Measurements from ENCODE around the gene POLG2. TPM values are rescaled to one million over a fixed set of nuclear protein-coding genes. Genes with fewer than 3 reads are reported as not detected.

Gene POLG2
- total and polyA plus RNA-seq, 2 of the 8 experiments (the other 6 are each of a cell fraction or from before 2014, with no cell fraction given), result 9.7 to 34.3 TPM

DNA sequence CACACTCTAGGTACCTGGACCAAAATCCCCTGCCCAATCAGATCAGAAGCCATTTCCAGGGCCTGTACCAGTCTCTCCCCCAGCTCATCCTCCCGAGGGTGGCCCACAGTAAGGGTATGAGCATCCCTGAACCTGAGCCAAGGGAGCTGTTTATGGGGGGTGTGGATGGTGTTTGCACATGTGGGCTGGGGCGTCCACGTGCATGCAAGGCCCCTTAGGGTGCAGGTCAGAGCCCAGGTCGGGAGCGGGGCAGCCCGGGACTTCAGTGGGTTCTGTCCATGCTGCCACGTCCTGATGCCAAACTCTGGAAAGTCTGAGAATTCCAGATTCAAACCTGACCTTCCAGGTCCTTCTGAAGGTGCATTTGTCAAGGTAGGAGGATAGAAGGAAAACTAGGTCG, 38.1 kb downstream of the POLG2 start:
- H3K4me1 ChIP-seq (replicated peaks in 1 of 4; ENCODE audit: control insufficient read depth in 3 of 4, insufficient read depth in 4 of 4, low read length in 3 of 4), result no peaks in the 10 kb centered on the region
- POLR2A ChIA-PET (ENCODE audit: partially characterized antibody), result interaction anchor here (1.0 to 1.2 kb wide), 2 partner anchors 11 to 47 kb away, joined by 3 read pairs; no protein-coding TSS in a partner anchor
- no peak overlapping the region for H2BK20ac ChIP-seq (ENCODE audit: low read length)
- no peak overlapping the region for H2AK5ac ChIP-seq (ENCODE audit: low read depth, low read length)
- WGBS, 2 experiments (ENCODE audit: extremely low coverage in 1 of 2, insufficient coverage in 1 of 2, insufficient read length in 1 of 2, insufficient replicate concordance in 2 of 2, low coverage in 1 of 2, low lambda C conversion rate in 2 of 2, missing lambda C conversion rate in 1 of 2), result 79% methylated on average over 5 of the region's 8 CpGs; no CpG with 5 or more reads in 1 of the 2 experiments
- no peak overlapping the region for H2BK15ac ChIP-seq (ENCODE audit: low read length)
- H4K91ac ChIP-seq (replicated peaks; ENCODE audit: insufficient read length, low read length), result no peak overlapping the region
- H3K27me3 ChIP-seq (replicated peaks in 1 of 4; ENCODE audit: control insufficient read depth in 3 of 4, extremely low read depth in 1 of 4, insufficient read depth in 3 of 4, low read length in 3 of 4), result no peaks in the 10 kb centered on the region; a peak in 1 of 7 replicates
- H3K9me3 ChIP-seq (ENCODE audit: insufficient read depth in 2 of 2, low read depth in 1 of 2, low read length in 1 of 2), result no peaks in the 10 kb centered on the region
- no peak overlapping the region for H3K4me3 ChIP-seq (ENCODE audit: extremely low read depth in 1 of 4, insufficient read depth in 2 of 4, low read depth in 3 of 4, low read length in 4 of 4)
- no peak overlapping the region for H3K18ac ChIP-seq (ENCODE audit: extremely low read depth, low read length)
- no peak overlapping the region for H4K8ac ChIP-seq (ENCODE audit: extremely low read depth, insufficient read depth, low read length)
- no peak overlapping the region for H2BK12ac ChIP-seq (ENCODE audit: low read depth, low read length)
- no peaks in the 10 kb centered on the region for H3K36me3 ChIP-seq (ENCODE audit: control insufficient read depth in 2 of 4, insufficient read depth in 4 of 4, low read length in 3 of 4)
- no peak for DNase-seq (ENCODE audit: low read depth in 1 of 2, low spot score in 2 of 2)
- no peak for FAIRE-seq
- H2AFZ ChIP-seq (ENCODE audit: low read length), result no peak overlapping the region
- H4K5ac ChIP-seq (ENCODE audit: insufficient read length, low read depth, low read length), result no peak overlapping the region
- CTCF ChIA-PET (ENCODE audit: partially characterized antibody), result interaction anchor here (1.4 to 3.7 kb wide), 2 partner anchors 37 to 40 kb away, joined by 3 to 22 read pairs; no protein-coding TSS in a partner anchor
- H3K14ac ChIP-seq (ENCODE audit: insufficient read length), result no peak overlapping the region
- no peak overlapping the region for H3K4me2 ChIP-seq (ENCODE audit: insufficient read depth in 1 of 2, low read depth in 2 of 2, low read length in 2 of 2)
- no peak overlapping the region for H3K27ac ChIP-seq (ENCODE audit: low read depth, low read length)
- H3K23me2 ChIP-seq (ENCODE audit: low read depth, low read length), result no peaks in the 10 kb centered on the region
- H2BK5ac ChIP-seq (ENCODE audit: low read depth, low read length), result no peak overlapping the region
- no peak overlapping the region for H3K56ac ChIP-seq (replicated peaks; ENCODE audit: insufficient read length, low read depth, low read length)
- H3K9ac ChIP-seq (replicated peaks in 1 of 4; ENCODE audit: extremely low read depth in 1 of 4, low read depth in 3 of 4, low read length in 3 of 4), result no peak overlapping the region
- no peaks in the 10 kb centered on the region for H3K79me1 ChIP-seq (ENCODE audit: low read depth, low read length)
- no peak for TF ChIP-seq JUN (IDR thresholded peaks at IDR 0.05; ENCODE audit: low read depth, low read length)
- TF ChIP-seq RXRA (IDR thresholded peaks at IDR 0.05; ENCODE audit: insufficient read depth, low read depth, low read length), result no peak
- no peak for TF ChIP-seq SIN3A (conservative IDR thresholded peaks at IDR 0.05 in 1 of 2, IDR thresholded peaks at IDR 0.05 in 1 of 2; ENCODE audit: low read depth in 1 of 2, low read length in 2 of 2)
- TF ChIP-seq BACH1 (IDR thresholded peaks at IDR 0.05; ENCODE audit: low read length), result no peak
- TF ChIP-seq SRF (IDR thresholded peaks at IDR 0.05; ENCODE audit: low read depth, low read length), result no peak
- no peak for TF ChIP-seq SAP30 (IDR thresholded peaks at IDR 0.05; ENCODE audit: insufficient read depth, insufficient replicate concordance, low read length)
- no peak for TF ChIP-seq TCF12 (IDR thresholded peaks at IDR 0.05; ENCODE audit: low read depth, low read length)
- no peak for TF ChIP-seq JUND (IDR thresholded peaks at IDR 0.05; ENCODE audit: low read length)
- TF ChIP-seq ASH2L (IDR thresholded peaks at IDR 0.05; ENCODE audit: low read length), result no peak
- TF ChIP-seq BCL11A (IDR thresholded peaks at IDR 0.05; ENCODE audit: low read depth in 2 of 2, low read length in 2 of 2), result no peak
- no peak for TF ChIP-seq KDM4A (IDR thresholded peaks at IDR 0.05; ENCODE audit: low read depth, low read length, severe bottlenecking)
- TF ChIP-seq SP1 (IDR thresholded peaks at IDR 0.05; ENCODE audit: low read depth, low read length), result no peak
- TF ChIP-seq CBX5 (IDR thresholded peaks at IDR 0.05; ENCODE audit: low read depth, low read length), result no peak
- no peak for TF ChIP-seq NANOG (IDR thresholded peaks at IDR 0.05; ENCODE audit: insufficient read depth, low read depth, low read length, poor library complexity, severe bottlenecking)
- no peak overlapping the region for H3K23ac ChIP-seq (ENCODE audit: insufficient read length)
- H4K20me1 ChIP-seq (replicated peaks in 1 of 2; ENCODE audit: control insufficient read depth in 1 of 2, insufficient read depth in 2 of 2, low read length in 2 of 2), result no peaks in the 10 kb centered on the region
- no peak overlapping the region for H2BK120ac ChIP-seq (replicated peaks; ENCODE audit: low read depth, low read length)
- no peak overlapping the region for H3K4ac ChIP-seq (replicated peaks; ENCODE audit: insufficient read length, low read depth, low read length)
- H3K79me2 ChIP-seq (ENCODE audit: control insufficient read depth in 1 of 2, insufficient read depth in 2 of 2, low read length in 2 of 2), result no peaks in the 10 kb centered on the region
